NCI-H510A (cell line): ENCODE measurements around the gene MAN1C1.
"Not testable (repeated sequence)": the region's sequence is repeated elsewhere in the genome, so short reads cannot be mapped to it uniquely, and the experiment has no call there.

ENCODE experiments used
- DNase-seq: peaks from one replicate; lab custom pipeline; 2025; lab: John Stamatoyannopoulos, UW

Gene MAN1C1

GRCh38 chr1:25698252-25698651 lies 81.7 kb downstream of the MAN1C1 start:
- DNase-seq: no peak

DNA sequence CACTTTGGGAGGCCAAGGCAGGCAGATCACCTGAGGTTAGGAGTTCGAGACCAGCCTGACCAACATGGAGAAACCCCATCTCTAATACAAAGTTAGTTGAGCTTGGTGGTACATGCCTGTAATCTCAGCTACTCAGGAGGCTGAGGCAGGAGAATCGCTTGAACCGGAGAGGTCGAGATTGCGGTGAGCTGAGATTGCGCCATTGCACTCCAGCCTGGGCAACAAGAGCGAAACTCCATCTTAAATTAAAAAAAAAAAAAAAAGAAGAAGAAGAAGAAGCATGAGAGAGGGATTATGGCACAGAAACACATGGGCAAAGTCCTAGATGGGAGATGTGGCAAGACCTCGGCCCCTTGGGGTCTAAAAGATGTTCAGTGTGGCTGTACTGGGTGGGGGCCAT lies 82.5 kb downstream of the MAN1C1 start:
- DNase-seq: not testable (repeated sequence)

DNA sequence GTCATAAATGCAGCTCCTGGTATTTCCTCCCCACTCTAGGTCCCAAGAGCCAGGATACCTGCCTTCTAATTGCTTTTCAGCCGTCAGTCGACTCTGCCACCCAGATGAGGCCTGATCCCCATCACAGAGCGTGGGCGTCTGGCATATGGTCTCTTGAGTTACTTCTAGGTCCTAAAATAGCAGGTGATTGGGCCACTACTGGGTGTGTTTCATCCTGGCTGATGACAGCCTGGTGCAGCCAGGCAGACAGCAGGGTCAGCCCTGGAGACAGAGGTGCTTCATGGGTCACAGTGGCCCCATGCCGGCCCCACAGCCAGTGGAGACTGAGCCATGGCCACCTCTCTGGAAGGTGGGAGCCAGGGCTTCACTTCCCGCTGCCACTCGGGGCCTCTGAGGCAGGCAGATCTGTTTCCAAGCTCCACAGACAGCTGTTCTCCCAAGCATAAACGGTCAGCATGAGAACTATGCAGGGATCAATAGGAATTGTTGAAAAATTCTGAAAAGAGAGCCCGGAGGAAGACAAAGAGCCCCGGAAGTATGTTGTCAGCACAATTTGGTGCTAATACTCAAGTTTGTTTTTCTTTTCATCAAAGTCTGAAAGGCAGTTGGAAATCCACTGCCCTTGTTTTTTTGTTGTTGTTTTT lies 83.0 kb downstream of the MAN1C1 start:
- no peak for DNase-seq

DNA sequence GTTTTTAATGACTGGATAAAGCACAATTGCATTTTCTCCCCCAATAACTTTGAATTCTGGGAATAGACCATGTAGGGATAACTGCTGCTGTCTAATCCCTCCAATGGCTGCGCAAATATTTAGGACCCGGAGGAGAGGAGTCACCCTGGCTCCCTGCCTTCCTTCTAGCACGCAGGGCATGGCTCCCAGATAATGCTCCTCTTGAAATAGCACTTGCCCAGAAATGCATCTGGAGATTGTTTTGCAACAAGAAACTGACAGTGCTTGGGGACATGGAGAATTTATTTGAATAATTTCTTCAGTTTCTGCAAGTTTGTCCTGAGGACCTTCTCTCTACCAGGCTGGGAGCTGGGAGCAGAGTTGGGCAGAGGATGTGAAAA lies 83.5 kb downstream of the MAN1C1 start:
- no peak for DNase-seq

GRCh38 chr1:25700626-25701025 lies 84.0 kb downstream of the MAN1C1 start:
- DNase-seq: no peak

DNA sequence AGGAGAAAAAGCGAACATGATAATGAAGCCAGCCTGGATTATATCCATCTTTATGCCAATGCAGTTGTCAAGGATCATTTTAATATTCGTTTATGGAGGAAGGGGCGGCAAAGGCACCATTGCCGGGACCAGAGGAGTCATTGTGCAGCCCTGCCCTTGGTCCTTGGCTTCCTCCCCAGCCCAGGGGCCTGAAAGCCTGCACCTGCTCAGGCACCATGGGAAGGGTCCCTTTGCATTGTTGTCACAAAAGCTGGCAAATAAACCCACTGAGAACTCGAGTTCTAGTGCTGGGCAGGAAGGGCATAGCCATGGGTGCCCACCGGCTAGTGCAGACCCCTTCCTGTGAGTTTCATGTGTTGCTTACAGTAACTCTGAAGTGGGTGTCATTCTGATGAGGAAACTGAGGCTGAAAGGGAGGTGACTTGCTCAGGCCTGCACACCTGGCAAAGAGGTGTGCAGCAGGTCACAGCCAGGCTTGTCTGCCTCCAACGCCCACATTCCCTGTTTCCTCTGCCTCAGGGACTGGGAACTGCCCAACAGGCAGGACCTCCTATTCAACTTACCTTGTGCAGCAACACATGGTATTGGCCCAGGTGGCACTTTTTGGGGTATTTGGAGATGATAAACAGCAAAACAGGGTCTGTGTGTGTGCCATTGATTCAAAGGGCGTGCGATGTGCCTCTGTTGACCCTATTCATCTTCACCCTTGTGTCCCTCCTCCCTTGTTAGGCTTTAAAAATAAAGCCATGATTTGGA lies 84.6 kb downstream of the MAN1C1 start:
- no peak for DNase-seq

DNA sequence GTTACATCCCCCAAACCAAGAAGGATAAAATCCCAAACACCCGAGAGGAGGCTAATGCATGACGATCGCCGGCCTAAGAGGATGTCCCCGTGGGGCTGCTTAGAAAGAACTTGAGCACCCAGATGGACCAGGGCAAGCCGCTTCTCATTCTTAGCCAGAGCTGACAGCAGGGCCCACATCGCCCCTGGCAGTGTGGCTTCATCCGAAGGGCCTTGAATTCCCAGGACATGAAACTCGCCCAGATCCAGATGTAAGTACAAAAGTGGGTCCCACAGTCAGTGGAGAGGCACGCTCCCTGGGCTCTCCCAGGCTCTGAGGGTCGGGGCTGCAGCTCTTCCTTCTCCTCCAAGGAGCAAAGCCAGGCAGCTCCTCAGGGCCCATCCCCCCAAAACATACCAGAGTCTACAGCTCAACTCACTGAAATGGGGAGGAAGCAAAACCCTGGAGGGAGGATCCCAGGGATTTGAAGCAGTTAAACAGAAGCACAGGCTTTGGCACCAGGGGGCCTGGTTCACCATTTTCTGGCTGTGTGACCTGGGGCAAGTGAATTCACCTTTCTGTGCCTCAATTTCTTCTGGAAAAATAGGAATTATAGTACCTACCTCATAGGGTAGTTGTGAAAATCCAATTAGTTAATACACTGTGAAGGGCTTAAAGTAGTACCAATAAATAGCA lies 85.6 kb downstream of the MAN1C1 start:
- no peak for DNase-seq

GRCh38 chr1:25703041-25703440 lies 86.5 kb downstream of the MAN1C1 start:
- DNase-seq: no peak

GRCh38 chr1:25703671-25704266 lies 87.2 kb downstream of the MAN1C1 start:
- no peak for DNase-seq

DNA sequence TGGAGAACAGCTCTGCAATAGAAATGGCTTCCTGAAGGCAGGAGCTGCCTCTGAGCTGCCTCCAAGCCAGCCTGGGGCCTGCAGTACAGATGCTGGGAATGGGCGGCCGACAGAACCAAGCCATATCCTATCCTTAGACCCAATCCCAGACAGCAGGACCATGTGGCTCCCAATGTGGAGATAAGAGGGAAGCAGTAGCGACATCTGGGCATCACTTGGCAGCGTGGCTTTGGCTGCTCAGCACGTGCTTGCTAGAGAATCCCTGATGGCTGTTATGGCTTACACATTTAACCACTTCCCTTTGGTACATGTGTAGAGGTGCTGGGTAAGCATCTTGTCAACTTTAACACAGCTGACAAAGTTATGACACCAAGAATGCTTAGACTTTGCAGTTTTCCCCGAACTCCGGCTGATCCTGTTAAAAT lies 87.7 kb downstream of the MAN1C1 start:
- DNase-seq: no peak

DNA sequence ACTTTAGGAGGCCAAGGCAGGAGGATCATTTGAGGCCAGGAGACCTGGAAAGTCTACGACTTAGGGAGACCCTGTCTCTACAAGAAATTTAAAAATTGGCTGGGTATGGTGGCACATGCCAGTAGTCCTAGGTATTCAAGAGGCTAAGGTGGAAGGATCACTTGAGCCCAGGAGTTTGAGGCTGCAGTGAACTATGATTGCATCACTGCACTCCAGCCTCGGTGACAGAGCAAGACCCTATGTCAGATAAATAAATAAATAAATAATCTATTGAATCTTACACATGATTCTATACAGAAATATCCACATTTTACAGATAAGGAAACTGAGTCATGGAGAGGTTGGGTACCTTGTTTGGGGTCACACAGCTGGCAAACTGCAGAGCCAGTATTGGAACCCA lies 89.1 kb downstream of the MAN1C1 start:
- no peak for DNase-seq

- no peak for DNase-seq
These were observed 89.8 kb downstream of the MAN1C1 start for GRCh38 chr1:25706146-25707089.

- DNase-seq: no peak
These were observed 90.9 kb downstream of the MAN1C1 start for GRCh38 chr1:25707280-25708016.

DNA sequence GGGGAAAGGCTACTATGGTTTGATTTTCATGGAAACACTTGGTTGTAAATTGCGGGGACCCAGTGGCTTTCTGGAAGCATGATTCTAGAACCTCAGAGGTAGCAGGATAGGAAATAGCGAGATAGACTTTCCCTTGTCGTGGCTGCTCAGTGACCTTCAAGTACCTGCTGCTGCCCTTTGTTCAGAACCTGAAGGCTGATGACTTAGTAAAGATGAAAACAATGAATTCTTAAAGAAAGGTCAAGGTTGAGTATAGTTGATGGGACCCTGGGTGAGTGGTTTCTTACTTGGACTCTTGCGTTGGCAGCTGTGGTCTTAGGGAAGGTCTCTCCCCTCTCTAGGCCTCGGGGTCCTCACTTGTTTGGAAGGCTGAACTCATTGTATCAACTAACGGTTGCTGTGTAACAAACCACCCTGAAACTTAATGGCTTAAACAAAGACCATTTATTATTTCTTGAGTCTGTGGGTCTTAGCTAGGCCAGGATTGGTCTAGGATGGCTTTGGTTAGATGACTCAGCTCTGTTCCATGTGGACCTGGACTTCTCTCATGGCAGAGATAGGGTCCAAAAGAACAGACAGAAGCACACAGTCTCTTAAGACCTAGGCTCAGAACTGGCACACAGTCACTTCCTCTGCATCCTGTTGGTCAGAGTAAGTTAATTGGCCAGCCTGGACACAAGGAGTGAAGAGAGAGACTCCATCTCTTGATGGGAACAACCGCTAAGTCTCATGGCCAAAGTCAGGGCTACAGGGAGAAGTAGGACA lies 94.2 kb downstream of the MAN1C1 start:
- no peak for DNase-seq

DNA sequence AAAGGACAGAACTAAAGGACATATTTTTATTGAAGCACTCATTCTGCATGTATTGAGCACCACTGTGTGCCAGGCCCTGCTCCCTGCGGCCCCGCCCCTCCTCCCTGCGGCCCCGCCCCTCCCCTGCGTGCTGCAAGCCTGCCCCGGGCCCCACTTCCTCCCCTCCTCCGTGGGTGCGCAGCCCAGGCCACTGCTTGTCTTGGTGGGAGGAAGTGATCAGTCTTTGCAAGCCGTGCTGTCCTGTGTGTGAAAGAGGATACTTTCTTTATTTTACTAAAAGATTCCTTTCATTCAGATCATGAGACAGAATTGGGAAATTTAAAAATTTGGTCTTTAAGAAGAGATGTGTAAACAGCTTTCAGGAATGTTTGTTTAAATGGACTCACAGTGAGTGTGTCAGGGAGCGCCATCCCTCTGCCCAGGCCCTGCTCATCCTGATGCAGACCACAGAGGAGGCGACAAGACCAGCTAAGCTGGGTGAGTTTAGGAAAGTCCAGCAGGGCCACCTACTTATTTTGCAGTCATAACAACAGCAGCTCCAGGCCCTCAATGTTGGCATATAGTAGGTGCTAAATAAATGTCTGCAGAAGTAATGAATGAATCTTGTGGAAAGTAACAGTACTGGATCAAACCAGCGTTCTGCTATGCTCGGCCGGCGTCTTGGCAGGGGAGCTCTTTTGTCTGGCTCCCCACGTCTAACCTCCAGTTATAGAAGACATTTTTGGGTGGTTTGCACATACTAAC lies 95.1 kb downstream of the MAN1C1 start:
- no peak for DNase-seq

GRCh38 chr1:25712299-25712970 lies 95.8 kb downstream of the MAN1C1 start:
- no peak for DNase-seq

GRCh38 chr1:25713961-25714360 lies 97.4 kb downstream of the MAN1C1 start:
- DNase-seq: no peak

- DNase-seq: no peak
These were observed 97.9 kb downstream of the MAN1C1 start for GRCh38 chr1:25714372-25714931.

DNA sequence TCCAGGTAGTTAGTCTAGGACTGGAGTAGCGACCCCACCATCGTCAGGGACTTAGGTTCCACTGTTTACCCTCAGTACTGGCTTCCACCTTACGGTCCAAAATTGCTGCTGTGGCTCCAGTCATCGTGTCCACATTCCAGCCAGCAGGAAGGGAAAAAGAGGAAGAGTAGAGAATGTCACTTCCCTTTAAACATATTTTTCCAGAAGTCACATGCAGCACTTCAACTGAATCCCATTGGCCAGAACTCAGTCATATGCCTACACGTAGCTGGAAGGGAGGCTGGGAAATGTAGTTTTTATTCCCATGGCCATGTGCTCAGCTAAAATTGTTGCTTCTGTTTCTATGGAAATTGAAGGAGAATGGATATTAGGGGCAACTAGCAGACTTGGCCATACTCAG lies 99.3 kb downstream of the MAN1C1 start:
- no peak for DNase-seq
